SU-DHL-6 (cell line): Measurements from ENCODE around the gene C3orf70.

ENCODE experiments used
- H2AFZ ChIP-seq: fragments of 200-600 bp; sonication (generic); 2 replicates; pipeline ENCODE4 v1.6.1; 2014; ENCODE audit warnings: low read depth, mild to moderate bottlenecking, moderate library complexity, mixed read lengths, antibody characterized with exemption, low read length; ENCODE audit not compliant: severe bottlenecking
- H3F3A ChIP-seq: fragments of 200-600 bp; shearing (Covaris generic); 2 replicates; pipeline ENCODE4 v1.6.0; 2016; ENCODE audit warnings: antibody characterized with exemption, mild to moderate bottlenecking; ENCODE audit not compliant: insufficient read depth
- H3K27ac ChIP-seq: fragments of 200-600 bp; sonication (generic); 2 replicates; pipeline ENCODE4 v1.5.1; 2016; ENCODE audit warnings: low read depth, mild to moderate bottlenecking, low read length, moderate library complexity, mixed read lengths
- H3K27me3 ChIP-seq: fragments of 200-600 bp; sonication (generic), shearing (Covaris generic); 2 replicates; pipeline ENCODE4 v1.6.0; 2014; ENCODE audit warnings: mild to moderate bottlenecking, low read length
- H3K36me3 ChIP-seq: fragments of 200-600 bp; sonication (generic); 2 replicates; pipeline ENCODE4 v1.6.1; 2014; ENCODE audit warnings: mild to moderate bottlenecking, low read length, mixed read lengths
- H3K4me2 ChIP-seq: fragments of 300-600, 200-600 bp; shearing (Covaris generic), sonication (generic); 2 replicates; pipeline ENCODE4 v1.6.0; 2014; ENCODE audit warnings: low read length, low read depth, mild to moderate bottlenecking; ENCODE audit not compliant: poor library complexity, severe bottlenecking
- H3K4me3 ChIP-seq: fragments of 200-600 bp; sonication (generic); 2 replicates; pipeline ENCODE4 v1.5.1; 2014; ENCODE audit warnings: antibody characterized with exemption, low read length, mild to moderate bottlenecking, mixed read lengths; ENCODE audit not compliant: insufficient read depth, poor library complexity, severe bottlenecking
- H3K79me2 ChIP-seq: fragments of 200-600 bp; sonication (generic); 2 replicates; pipeline ENCODE4 v1.6.1; 2014; ENCODE audit warnings: mild to moderate bottlenecking, low read length, moderate library complexity; ENCODE audit not compliant: insufficient read depth
- H3K9ac ChIP-seq: fragments of 200-600 bp; sonication (generic); 2 replicates; pipeline ENCODE4 v1.7.0; 2014; ENCODE audit warnings: mild to moderate bottlenecking, low read length
- H3K9me2 ChIP-seq: fragments of 200-600 bp; sonication (generic); replicated peaks from 2 replicates; pipeline ENCODE4 v1.6.1; 2014; ENCODE audit warnings: low read length; ENCODE audit not compliant: insufficient read depth
- H3K9me3 ChIP-seq: fragments of 200-600 bp; sonication (generic); 2 replicates; pipeline ENCODE4 v1.6.1; 2014; ENCODE audit warnings: low read length, mixed read lengths; ENCODE audit not compliant: insufficient read depth
- H4K20me1 ChIP-seq: fragments of 200-600 bp; sonication (generic); 2 replicates; pipeline ENCODE4 v1.6.1; 2014; ENCODE audit warnings: low read depth, mild to moderate bottlenecking, antibody characterized with exemption, low read length, moderate library complexity, mixed read lengths
- EZH2phosphoT487 ChIP-seq: fragments of 200-600 bp; sonication (generic), shearing (Covaris generic); conservative IDR thresholded peaks from 2 replicates; pipeline ENCODE4 v1.6.1; 2018; ENCODE audit warnings: mild to moderate bottlenecking, antibody characterized with exemption, low read length, moderate library complexity, mixed read lengths
- TF ChIP-seq, protein P1 (sequence below): fragments of 200-600 bp; sonication (generic); IDR thresholded peaks from one replicate; pipeline ENCODE4 v1.5.1; 2017; ENCODE audit warnings: antibody characterized with exemption, mild to moderate bottlenecking, low read length, moderate library complexity; ENCODE audit not compliant: insufficient read depth, poor library complexity, severe bottlenecking

The C3orf70 gene

DNA sequence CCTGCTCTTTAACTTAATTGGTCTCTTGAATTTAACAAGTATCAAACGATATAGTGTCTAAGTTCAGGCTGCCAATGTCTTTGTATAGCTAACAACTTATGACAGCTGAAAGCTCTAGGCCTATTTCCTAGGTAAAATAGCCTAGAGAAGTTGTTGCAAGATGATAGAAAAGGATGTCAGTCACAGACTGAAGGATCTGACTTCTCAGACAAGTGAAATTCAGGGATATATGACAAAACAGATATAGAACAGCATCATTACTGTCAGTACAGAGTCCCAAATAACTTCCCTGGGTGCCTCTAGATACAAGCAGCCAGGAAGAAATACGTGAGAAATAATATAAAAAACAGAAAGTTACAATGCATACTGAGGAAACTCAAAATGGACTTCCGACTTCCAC, 26.7 kb downstream of the C3orf70 start:
- Histone ChIP-seq H3K9ac (no peak overlapping the region), H3K9me3 (no peaks in the 10 kb centered on the region), H3K36me3 (no peaks in the 10 kb centered on the region), H3K27me3 (no peaks in the 10 kb centered on the region), H4K20me1 (peaks cover 4% of the 10 kb centered on the region; the same call in 1 of the 2 replicates), H3K4me2 (no peak overlapping the region), H2AFZ (no peak overlapping the region), H3F3A (no peaks in the 10 kb centered on the region), H3K27ac (no peak overlapping the region), H3K79me2 (no peaks in the 10 kb centered on the region), H3K4me3 (no peak overlapping the region), H3K9me2 (no peaks in the 10 kb centered on the region)
- TF ChIP-seq, protein P1, sequence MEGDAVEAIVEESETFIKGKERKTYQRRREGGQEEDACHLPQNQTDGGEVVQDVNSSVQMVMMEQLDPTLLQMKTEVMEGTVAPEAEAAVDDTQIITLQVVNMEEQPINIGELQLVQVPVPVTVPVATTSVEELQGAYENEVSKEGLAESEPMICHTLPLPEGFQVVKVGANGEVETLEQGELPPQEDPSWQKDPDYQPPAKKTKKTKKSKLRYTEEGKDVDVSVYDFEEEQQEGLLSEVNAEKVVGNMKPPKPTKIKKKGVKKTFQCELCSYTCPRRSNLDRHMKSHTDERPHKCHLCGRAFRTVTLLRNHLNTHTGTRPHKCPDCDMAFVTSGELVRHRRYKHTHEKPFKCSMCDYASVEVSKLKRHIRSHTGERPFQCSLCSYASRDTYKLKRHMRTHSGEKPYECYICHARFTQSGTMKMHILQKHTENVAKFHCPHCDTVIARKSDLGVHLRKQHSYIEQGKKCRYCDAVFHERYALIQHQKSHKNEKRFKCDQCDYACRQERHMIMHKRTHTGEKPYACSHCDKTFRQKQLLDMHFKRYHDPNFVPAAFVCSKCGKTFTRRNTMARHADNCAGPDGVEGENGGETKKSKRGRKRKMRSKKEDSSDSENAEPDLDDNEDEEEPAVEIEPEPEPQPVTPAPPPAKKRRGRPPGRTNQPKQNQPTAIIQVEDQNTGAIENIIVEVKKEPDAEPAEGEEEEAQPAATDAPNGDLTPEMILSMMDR = no peak
- TF ChIP-seq EZH2phosphoT487 = no peak

DNA sequence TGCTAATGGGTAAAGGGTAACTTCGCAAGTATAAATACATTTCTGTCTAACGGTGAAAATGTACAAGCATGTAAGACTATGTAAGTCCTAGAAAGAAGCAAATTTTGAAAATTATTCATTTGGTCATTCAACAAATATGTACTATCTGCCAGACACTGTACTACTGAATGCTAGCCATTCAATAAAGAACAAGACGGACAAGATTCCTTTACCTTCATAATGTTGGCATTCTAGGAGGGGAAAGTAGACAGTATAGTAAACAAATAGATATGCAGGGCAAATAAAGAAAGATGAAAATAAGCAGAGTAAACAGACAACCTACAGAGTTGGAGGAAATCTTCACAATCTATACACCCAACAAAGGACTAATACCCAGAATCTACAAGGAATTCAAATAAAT, 32.7 kb downstream of the C3orf70 start:
- TF ChIP-seq EZH2phosphoT487 = no peak
- TF ChIP-seq, protein P1 = no peak
- H3K4me3 ChIP-seq = no peak overlapping the region
- no peak overlapping the region for H2AFZ ChIP-seq
- H3K4me2 ChIP-seq = no peak overlapping the region
- no peak overlapping the region for H3K27ac ChIP-seq
- H3K79me2 ChIP-seq = no peaks in the 10 kb centered on the region
- no peaks in the 10 kb centered on the region for H3K9me3 ChIP-seq
- peaks cover 4% of the 10 kb centered on the region; the same call in 1 of the 2 replicates for H4K20me1 ChIP-seq
- no peaks in the 10 kb centered on the region for H3K36me3 ChIP-seq
- no peaks in the 10 kb centered on the region for H3K27me3 ChIP-seq
- H3K9ac ChIP-seq = no peak overlapping the region
- no peaks in the 10 kb centered on the region for H3K9me2 ChIP-seq
- no peaks in the 10 kb centered on the region for H3F3A ChIP-seq

DNA sequence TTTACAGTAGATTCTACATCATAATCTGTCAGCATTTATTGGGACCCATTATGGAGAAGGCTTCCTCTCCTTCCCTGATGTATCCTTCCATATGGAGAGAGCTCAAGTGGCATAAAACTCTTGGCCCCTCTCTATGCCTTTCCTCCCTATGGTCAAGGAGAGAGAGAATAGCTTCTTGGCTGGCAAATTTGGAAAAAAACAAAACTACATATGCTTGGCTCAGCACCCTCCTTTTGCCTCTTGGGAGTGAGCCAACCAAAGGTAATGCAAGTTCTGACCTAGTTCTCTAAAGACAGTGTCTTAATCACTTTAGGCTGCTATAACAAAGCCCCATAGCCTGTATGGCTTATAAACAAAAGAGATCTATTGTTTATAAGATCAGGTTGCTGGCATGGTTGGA, 37.5 kb downstream of the C3orf70 start:
- Histone ChIP-seq H3K9me3 (no peaks in the 10 kb centered on the region), H3K27me3 (no peaks in the 10 kb centered on the region), H3K9ac (no peak overlapping the region), H3K27ac (no peak overlapping the region), H3K4me3 (no peak overlapping the region), H3K79me2 (no peaks in the 10 kb centered on the region), H2AFZ (no peak overlapping the region), H4K20me1 (no peaks in the 10 kb centered on the region), H3K36me3 (no peaks in the 10 kb centered on the region), H3K9me2 (no peaks in the 10 kb centered on the region), H3F3A (no peaks in the 10 kb centered on the region), H3K4me2 (no peak overlapping the region)
- TF ChIP-seq EZH2phosphoT487 = no peak
- TF ChIP-seq, protein P1 = no peak

DNA sequence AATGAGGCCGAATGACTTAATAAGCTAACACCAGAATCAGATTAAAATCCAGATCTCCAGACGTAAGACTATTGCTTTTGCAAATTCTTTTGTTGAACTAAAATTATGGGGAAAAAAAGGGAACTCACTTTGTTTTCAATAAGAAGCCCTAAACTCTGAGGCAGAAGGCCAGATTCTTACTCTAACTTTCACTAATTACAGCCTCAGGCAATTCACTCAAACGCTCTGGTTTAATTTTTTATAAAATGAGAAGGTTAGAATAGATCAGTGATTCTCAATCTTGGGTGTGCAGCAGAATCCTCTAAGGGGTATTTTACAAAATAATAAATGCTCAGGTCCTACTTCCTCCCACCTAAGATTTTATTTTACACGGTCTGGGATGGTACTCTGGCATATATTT, 38.1 kb downstream of the C3orf70 start:
- no peaks in the 10 kb centered on the region for H3K9me3 ChIP-seq
- no peaks in the 10 kb centered on the region for H3K79me2 ChIP-seq
- TF ChIP-seq, protein P1 = no peak
- TF ChIP-seq EZH2phosphoT487 = no peak
- no peaks in the 10 kb centered on the region for H3K27me3 ChIP-seq
- no peak overlapping the region for H3K27ac ChIP-seq
- no peaks in the 10 kb centered on the region for H3K9me2 ChIP-seq
- H3K9ac ChIP-seq = no peak overlapping the region
- no peaks in the 10 kb centered on the region for H4K20me1 ChIP-seq
- no peaks in the 10 kb centered on the region for H3K36me3 ChIP-seq
- H3F3A ChIP-seq = no peaks in the 10 kb centered on the region
- H3K4me2 ChIP-seq = no peak overlapping the region
- no peak overlapping the region for H3K4me3 ChIP-seq
- no peak overlapping the region for H2AFZ ChIP-seq
